EL (cell line): ENCODE results near the gene MRAS.
"Not testable (repeated sequence)": the region's sequence is repeated elsewhere in the genome, so short reads cannot be mapped to it uniquely, and the experiment has no call there.

ENCODE experiments used
- DNase-seq: peaks from one replicate; pipeline ENCODE4 v3.0.0-alpha.2; 2016

Gene MRAS

DNA sequence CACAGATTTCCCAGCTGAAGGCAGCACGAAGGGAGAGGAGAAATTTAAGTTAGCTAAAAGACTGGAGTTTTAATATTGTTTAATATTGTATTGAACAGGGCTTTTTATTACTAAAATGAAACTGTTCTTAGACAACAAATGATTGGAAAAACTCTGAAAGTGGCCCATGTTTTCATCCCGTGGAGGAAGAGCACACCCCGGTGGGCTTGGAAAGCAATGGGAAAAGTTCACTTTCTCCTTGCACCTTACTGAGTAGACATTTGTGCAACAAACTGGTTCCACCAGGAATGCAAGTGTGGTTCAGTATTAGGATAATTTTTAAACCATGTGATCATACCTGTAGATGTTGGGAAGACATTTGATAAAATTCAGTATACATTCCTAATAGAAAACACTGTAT, 77.8 kb downstream of the MRAS start:
- DNase-seq: peak; percentile 32

DNA sequence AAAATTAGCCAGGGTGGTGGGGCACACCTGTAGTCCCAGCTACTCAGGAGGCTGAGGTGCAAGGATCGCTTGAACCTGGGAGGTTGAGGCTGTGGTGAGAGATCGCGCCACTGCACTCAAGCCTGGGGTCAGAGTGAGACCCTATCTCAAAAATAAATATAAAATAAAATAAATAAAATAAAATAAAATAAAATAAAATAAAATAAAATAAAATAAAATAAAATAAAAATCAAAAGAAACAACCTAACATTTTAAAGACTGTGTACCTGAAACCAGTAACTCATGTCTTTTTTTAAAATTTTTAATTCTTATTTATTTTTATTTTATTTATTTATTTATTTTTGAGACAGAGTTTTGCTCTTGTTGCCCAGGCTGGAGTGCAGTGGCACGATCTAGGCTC, 78.4 kb downstream of the MRAS start:
- not testable (repeated sequence) for DNase-seq

DNA sequence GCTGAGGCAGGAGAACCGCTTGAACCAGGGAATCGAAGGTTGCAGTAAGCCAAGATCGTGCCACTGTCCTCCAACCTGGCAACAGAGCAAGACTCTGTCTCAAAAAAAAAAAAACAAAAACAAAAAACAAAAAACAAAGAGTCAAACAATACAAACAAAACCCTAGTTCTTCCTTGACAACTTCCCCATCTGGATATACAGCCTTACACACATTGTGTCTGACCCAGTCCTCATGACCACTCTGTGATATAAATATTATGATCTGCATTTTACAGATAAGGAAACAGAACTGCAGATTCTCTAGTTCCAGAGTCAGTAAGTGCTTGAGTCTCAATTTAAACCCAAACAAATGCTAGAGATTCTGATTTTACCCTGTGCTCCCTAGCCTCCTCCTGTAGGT, 81.3 kb downstream of the MRAS start:
- DNase-seq: no peak

DNA sequence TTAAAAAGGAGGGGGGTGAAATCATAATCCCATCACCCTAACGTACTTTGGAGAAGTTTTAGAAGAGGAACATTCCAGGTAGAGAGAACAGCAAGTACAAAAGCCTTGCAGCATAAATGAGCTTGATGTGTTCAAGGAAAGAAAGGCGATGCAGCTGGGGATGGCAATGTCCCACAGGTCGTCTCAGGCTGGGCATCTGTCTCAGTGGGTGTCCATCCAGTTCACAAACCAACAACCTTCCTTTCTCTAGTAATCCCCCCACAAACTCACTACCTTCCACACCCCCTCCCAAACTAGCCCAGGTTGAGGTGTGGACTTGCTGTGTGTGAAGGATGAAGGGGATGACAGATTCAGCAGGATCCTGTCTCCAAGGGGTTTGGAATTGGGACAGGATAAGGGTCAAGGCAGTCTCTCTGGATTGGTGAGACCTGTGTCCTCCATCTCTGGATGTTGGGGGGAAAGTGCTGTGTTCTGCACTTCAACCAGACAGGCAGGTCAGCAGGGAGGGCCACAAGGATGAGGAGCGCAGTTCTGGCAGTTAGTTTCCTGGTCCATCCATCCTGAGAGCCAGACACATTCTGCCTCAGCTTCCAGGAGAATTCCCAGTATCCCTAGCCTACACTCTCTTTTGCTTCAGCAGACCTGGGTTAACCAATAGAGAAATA, 84.3 kb downstream of the MRAS start:
- DNase-seq: no peak

- DNase-seq: no peak
Measured at GRCh38 chr3:138433892-138434275, 85.5 kb downstream of the MRAS start.

GRCh38 chr3:138434276-138434874, 86.0 kb downstream of the MRAS start, which contains the start of gene ESYT3:
TSS of gene ESYT3 (plus strand) at chr3:138434616. CDS start at chr3:138434799, 183 bp downstream.
- DNase-seq: peak; percentile 67

DNA sequence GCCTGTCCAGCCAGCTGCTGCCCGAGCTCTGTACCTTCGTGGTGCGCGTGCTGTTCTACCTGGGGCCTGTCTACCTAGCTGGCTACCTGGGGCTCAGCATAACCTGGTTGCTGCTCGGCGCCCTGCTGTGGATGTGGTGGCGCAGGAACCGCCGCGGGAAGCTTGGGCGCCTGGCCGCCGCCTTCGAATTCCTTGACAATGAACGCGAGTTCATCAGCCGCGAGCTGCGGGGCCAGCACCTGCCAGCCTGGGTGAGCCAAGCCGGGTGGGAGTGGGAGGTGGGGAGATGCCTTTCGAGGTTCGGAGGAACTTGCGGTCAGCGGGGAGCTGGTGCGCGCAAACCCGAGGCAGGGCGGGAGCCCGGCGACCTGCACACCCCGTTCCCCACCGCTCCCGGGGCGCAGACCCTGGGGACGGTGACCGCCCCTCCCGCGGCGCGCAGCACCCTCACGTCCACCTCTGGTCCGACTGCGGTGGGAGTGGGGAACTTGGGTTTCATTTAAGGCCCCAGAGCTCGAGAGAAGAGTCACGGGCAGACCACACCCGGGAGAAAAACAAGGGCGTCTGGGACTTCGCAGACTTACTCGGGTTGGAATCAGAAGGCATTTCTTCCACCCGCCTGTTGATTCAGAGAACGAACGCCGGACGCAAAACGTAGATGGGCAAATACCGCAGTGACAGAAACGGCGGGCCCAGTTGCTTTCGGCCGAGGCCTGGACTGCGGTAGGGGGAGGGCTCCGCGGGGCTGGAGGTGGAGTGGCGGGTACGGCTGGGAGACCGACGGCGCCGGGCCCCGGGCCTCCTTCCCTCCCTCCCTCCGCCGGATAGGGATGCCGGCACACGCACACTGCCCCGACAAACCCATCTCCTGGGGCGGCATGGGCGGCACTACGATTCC, 86.7 kb downstream of the MRAS start:
- no peak for DNase-seq

DNA sequence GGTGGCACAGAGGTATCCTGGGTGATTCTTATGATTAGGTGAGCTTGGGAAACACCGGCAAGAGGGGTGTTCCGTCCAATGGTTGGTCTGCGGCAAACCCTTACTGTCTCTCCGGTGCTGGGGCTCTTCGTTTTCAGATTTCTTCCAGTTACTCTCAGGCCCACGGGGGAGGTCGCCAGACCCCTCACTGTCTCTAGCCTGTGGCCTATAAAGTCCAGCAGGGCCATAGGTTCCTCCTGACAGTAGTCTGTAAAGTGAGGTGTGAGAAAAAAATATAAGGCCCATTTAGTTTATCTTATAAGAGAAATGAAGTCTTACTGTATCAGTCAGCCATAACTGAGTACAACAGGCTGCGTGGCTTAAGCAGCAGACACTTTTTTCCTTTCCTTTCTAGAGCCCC, 87.5 kb downstream of the MRAS start:
- no peak for DNase-seq

GRCh38 chr3:138437281-138437680, 88.9 kb downstream of the MRAS start:
- no peak for DNase-seq

GRCh38 chr3:138438896-138439295, 90.5 kb downstream of the MRAS start:
- no peak for DNase-seq

GRCh38 chr3:138439646-138440045, 91.3 kb downstream of the MRAS start:
- DNase-seq: peak; percentile 39

- peak; percentile 54 for DNase-seq
Measured at GRCh38 chr3:138440121-138440521, 91.7 kb downstream of the MRAS start.

- peak; percentile 65 for DNase-seq
Measured at GRCh38 chr3:138440596-138440995, 92.2 kb downstream of the MRAS start.

DNA sequence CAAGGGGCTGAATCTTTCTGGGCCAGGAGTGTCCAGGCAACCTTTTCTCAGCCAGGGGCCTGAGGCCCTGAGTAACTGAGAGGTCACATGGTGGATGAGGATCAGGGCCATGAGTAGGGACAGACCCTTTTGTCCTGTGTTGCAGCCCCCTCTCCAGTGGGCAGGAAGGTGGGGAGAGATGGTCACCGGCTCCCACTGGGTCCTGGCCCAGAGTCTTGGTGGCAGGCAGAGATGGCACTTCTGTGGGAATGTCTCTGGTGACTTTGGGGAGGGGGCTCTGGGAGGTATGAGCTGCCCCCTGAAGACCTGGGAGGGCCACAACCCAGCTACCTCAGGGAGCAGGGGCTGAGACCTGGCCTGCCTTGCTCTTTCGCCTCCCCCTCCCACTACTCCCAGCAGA, 92.9 kb downstream of the MRAS start:
- DNase-seq: no peak

GRCh38 chr3:138441742-138442141, 93.4 kb downstream of the MRAS start:
- DNase-seq: peak; percentile 62

- peak; percentile 74 for DNase-seq
Measured at GRCh38 chr3:138442433-138442832, 94.1 kb downstream of the MRAS start.

- DNase-seq: no peak
Measured at GRCh38 chr3:138443091-138443490, 94.7 kb downstream of the MRAS start.

DNA sequence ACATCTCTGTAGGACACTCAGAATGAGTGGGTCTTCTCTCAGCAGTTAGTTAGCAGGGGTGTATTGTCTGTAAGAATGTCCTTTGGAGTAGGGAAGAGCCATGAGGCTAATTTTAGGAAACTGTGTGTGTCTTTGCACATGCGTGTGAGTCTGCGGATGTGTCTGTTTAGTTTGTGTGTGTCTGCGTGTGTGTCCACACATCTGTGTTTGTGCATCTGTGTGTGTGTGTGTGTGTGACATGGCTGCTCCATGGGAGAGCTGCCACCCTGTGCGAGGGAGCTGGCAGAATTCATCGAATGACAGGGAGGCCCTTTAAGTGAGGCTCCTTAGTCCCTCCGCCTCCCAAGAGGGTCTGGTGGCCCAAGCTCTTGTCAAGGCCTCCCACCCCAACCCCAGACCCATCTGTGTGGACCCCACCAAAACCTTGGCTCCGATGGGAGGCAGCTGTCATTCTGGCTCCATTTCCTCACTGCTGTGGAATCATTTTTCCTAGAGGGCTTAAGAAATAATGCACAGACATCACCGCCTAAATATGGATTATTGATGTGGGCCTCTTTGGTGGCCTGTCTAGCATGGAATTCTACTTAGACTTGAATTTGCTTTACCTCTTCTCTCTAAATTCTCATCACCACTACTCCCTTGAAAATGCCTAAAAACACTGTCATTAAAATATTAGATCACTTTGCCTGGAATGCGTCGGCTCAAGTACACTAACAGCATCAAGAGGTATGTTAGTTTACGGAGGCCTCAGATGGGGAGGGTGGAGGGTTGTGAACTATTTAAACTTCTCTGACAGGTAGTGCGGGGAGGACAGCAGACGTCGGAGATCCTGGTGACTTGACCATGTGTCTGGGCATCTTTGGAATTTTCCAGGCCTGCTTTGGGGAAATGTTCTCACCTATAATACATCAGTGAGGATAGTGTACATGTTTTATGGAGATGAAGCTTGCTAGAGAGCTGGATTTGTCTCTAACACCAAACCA, 95.4 kb downstream of the MRAS start:
- DNase-seq: no peak

DNA sequence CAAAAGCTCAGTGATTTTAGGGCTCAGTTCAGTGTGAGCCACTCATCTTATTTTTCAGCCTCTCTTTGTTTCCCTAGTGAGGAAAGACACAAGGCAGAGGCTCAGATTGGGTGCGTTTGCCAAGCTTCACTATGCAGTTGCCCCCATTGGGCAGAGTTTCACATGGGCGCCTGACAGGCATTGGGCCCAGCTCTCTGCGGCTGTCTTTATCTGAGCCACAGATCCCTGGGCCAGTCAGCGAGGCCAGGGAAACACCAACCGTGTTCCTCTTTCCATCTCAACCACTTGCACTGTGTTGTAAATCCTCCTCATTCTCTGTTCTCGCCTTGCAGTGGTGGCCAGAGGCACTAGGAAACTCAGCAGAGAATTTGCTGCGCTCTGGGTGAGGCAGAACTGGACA, 96.9 kb downstream of the MRAS start:
- no peak for DNase-seq

DNA sequence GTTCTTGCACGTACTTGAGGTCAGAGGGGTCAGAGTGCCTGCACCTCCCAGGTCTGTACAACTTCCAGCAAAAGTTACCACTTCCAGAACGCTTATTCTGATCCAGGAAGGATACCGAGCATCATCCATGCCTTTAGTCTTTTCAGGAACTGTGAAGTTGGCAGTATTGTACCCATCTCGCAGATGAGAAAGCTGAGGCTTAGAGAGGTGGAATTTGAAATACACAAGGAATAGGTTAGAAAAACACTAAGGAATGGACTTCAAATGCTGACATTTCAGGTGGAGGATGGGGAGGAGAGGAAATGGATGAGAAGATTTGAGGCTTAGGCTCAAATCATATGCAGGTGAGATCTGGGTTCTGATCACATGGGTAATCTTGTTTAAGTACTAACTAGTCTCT, 97.3 kb downstream of the MRAS start:
- DNase-seq: no peak

DNA sequence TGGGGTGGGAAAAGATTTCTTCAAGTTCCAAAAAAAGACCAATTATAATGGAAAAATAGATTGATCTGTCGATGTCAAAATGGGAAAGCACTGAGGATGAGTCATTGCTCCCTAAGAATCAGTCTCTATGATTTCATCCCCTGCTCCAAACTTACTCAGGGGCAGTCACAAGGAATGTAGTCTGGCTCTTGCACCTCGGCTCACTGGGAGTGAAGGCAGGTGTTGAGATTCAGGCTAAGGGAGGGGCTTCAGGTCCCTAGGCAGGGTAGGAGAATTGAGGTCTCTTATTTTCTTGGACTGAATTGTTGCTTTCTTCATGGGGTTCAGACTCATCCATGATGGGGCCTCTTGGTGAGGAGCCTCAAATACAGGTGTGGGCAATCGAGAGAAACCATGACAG, 100.3 kb downstream of the MRAS start:
- no peak for DNase-seq

- DNase-seq: no peak
Measured at GRCh38 chr3:138449490-138449889, 101.1 kb downstream of the MRAS start.

DNA sequence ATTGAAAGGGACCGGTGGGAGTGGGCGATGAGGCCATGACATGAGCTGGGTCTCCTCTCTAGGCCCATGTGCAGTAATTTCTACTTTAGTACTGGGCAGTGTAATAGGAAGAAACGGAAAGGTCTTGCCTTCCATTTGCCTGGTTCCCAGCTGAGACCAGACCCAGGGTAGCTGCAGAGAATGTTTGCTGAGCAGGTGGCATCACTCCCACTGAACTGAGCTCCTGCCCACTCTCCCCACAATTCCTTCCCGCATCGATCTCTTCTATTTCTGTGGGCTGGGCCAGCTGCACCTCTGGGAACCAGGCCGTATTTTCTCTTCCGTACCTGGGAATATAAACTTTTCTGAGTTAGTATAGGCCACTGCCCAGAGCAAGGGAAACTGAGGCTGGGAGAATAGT, 101.8 kb downstream of the MRAS start:
- no peak for DNase-seq
